Renal cortical epithelial cell (primary cell): Measurements from ENCODE around the gene RC3H2. TPM values are rescaled to one million over a fixed set of nuclear protein-coding genes. Genes with fewer than 3 reads are reported as not detected.
A peak's percentile ranks its signal among the peaks of the same experiment; 100 is the strongest.
"Not testable (repeated sequence)": the region's sequence is repeated elsewhere in the genome, so short reads cannot be mapped to it uniquely, and the experiment has no call there.

ENCODE experiments used
- DNase-seq: peaks from one replicate; pipeline ENCODE4 v3.0.0-alpha.2; 2011; ENCODE audit warnings: low read depth
- total RNA-seq: library from RNA; depleted of rRNA; stranded (reverse); fragments of >200 nt; gene quantifications from 2 replicates; pipeline ENCODE4 v1.2.3, GENCODE V29; 2014

RC3H2 gene
- total RNA-seq, 1 donor from 2014 or later, result 113 TPM

- DNase-seq, result no peak
Measured at GRCh38 chr9:122918310-122918709, 13.2 kb upstream of the RC3H2 start.

- peak; percentile 83 for DNase-seq
Measured at GRCh38 chr9:122912964-122913673, 8.0 kb upstream of the RC3H2 start, which contains the start of gene ZBTB6. ZBTB6 (minus strand) TSS chr9:122913323; CDS start chr9:122912072, 1,251 bp downstream.

- DNase-seq, result no peak
Measured at GRCh38 chr9:122912671-122912963, 7.5 kb upstream of the RC3H2 start.

GRCh38 chr9:122906122-122906521 lies 963 bp upstream of the RC3H2 start:
- not testable (repeated sequence) for DNase-seq

GRCh38 chr9:122904466-122904822 lies 715 bp downstream of the RC3H2 start:
- DNase-seq, result peak; percentile 36

- DNase-seq, result peak; percentile 28
Measured at GRCh38 chr9:122900791-122901190, 4.4 kb downstream of the RC3H2 start.

GRCh38 chr9:122897969-122898368 lies 7.2 kb downstream of the RC3H2 start:
- peak; percentile 17 for DNase-seq

GRCh38 chr9:122888480-122888879 lies 16.7 kb downstream of the RC3H2 start:
- DNase-seq, result no peak

GRCh38 chr9:122883125-122883524 lies 22.0 kb downstream of the RC3H2 start:
- no peak for DNase-seq

- no peak for DNase-seq
Measured at GRCh38 chr9:122879443-122879842, 25.7 kb downstream of the RC3H2 start.

- no peak for DNase-seq
Measured at GRCh38 chr9:122875523-122875922, 29.6 kb downstream of the RC3H2 start.

GRCh38 chr9:122867276-122867675 lies 37.9 kb downstream of the RC3H2 start:
- DNase-seq, result not testable (repeated sequence)

- no peak for DNase-seq
Measured at GRCh38 chr9:122866079-122866478, 39.1 kb downstream of the RC3H2 start.

GRCh38 chr9:122865300-122865699 lies 39.9 kb downstream of the RC3H2 start:
- no peak for DNase-seq

- DNase-seq, result no peak
Measured at GRCh38 chr9:122863407-122863806, 41.8 kb downstream of the RC3H2 start.

GRCh38 chr9:122860319-122861142 lies 44.6 kb downstream of the RC3H2 start:
- peak; percentile 52 for DNase-seq

- DNase-seq, result no peak
Measured at GRCh38 chr9:122857815-122858214, 47.3 kb downstream of the RC3H2 start.

- not testable (repeated sequence) for DNase-seq
Measured at GRCh38 chr9:122852085-122852786, 52.9 kb downstream of the RC3H2 start.

- DNase-seq, result no peak
Measured at GRCh38 chr9:122848256-122848943, 56.8 kb downstream of the RC3H2 start.

GRCh38 chr9:122846371-122846940 lies 58.7 kb downstream of the RC3H2 start:
- DNase-seq, result no peak

- DNase-seq, result no peak
Measured at GRCh38 chr9:122845116-122845515, 60.0 kb downstream of the RC3H2 start.

- no peak for DNase-seq
Measured at GRCh38 chr9:122844137-122844536, 61.0 kb downstream of the RC3H2 start.
